GM21367 (cell line): ENCODE data around the gene IGF2R.
"Not testable (repeated sequence)": the region's sequence is repeated elsewhere in the genome, so short reads cannot be mapped to it uniquely, and the experiment has no call there.

Experiments used
- ATAC-seq: cut with Tn5 transposase; IDR thresholded peaks from one replicate; pipeline ENCODE4 v1.9.1; 2021; ENCODE audit not compliant: unreplicated experiment

Gene IGF2R

GRCh38 chr6:159952289-159953005 is 16.4 kb upstream of the IGF2R start:
- no peak for ATAC-seq

- no peak for ATAC-seq
These were observed 15.7 kb upstream of the IGF2R start for GRCh38 chr6:159953091-159953601.

DNA sequence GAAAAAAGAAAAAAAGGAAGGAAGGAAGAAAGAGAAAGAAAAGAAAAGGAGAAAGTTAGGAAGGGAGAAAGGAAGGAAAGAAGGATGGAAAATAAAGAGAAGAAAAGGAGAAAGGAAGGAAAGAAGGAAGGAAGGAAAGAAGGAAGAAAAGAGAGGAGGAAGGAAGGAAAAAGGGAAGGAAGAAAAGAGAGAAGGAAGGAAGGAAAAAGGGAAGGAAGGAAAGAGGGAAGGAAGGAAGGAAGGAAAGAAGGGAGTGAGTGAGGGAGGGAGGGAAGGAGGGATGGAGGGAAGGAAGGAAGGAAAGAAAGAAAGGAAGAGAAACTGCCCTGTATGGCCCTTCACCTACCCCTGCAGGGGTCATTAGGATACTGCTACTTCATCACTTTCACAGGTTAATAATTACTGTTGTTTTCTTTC is 12.9 kb upstream of the IGF2R start:
- ATAC-seq: no peak

DNA sequence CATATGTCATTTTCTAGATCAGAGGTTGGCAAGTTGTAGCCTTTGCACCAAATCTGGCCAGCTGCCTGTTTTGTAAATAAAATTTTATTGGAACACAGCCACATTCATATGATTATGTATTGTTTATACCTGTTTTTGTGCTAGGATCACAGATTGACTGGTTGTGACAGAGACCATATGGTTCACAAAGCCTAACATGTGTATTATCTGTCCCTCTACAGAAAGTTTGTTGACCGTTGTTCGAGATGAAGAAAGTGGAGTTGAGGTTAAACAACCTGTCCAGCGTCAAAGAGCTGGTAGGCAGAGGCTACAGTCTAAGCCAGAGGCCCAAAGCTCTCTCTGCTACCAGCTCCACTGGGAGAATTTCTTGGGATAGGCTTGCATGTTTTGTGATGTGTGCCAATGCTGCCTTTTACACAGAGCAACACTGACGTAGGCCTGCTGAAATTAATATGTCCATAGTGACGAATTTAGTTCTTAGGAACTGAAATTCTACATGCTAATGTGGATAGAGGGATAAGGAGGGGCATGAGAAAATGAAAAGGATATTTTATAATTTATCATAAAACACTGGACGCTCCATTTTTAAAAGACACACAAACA is 11.7 kb upstream of the IGF2R start:
- no peak for ATAC-seq

- ATAC-seq: peak; percentile 71
These were observed 9.5 kb upstream of the IGF2R start for GRCh38 chr6:159959165-159959975.

DNA sequence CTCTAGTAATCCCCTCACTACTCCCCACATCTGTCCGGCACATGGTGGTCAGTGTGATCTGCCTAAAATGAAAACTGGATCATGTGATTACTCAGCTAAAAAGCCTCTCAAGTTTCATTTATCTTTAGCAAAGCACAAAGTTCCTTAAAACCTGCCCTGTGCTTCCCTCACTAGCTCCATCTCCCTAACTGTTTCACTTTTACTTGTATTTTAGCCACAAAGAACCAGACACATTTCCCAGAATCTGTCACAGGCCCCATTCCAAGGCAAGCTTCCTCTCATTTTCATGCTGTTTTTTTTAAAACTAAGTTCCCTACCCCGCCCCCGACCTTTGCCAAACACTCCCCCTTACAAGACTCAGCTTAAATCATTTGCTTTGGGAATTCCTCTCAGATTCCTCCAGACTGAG is 8.9 kb upstream of the IGF2R start:
- ATAC-seq: no peak

GRCh38 chr6:159960485-159960884 is 8.4 kb upstream of the IGF2R start:
- ATAC-seq: no peak

DNA sequence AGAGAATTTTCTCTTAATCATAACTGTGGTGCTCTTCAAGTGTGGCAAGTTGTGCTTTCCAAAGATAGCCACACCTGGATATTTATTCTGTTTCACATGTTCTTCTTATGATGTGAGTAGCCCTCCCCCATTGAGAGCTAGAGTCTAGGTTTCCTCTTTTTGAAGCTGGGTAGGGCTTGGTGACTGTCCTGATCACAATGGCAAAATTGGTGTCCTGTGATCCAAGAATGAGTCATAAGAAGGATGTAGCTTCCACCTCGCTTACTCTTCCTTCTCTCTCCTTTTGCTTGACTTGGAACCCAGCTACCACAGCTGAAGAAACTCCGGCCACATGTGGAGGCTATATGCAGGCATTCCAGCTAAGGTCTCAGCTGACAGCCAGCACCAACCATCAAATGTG is 7.4 kb upstream of the IGF2R start:
- ATAC-seq: no peak

DNA sequence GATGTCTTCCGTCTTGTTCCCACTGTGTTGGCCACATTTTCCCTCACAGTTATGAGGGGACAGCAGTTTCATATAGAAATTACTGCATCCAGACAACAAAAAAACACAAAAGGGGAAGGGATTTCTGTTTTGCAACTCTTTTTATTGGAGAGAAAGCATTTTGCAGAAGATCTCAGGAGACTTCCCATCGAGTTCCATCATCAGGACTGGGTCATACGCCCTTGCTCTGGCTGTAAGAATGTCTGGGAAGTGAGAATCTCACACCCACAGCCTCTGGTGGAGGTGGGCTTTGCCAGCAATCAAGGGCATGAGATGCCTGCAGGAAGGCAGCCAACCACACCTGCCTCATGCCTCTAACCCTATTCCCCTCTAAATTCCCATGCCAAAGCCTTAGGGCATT is 5.8 kb upstream of the IGF2R start:
- no peak for ATAC-seq

DNA sequence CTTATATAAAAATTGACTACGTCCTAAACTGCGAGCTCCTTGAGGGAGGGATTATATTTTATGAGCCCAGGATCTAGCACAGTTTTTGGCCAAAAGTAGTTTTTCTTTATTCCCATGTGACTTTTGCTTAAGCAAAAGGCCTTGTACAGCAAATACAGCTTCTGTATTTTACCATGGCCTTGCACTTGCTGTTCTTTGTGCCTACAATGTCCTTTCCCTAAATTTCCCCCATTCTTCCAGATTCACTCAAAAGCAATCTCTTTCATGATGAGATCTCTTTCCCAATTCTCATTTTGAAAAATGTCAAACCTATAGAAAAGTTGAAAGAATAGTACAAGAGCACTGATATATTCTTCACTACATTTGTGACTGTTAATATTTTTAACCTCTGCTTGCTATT is 4.8 kb upstream of the IGF2R start:
- no peak for ATAC-seq

- no peak for ATAC-seq
These were observed 2.5 kb upstream of the IGF2R start for GRCh38 chr6:159966339-159966738.

GRCh38 chr6:159966981-159967380 is 1.9 kb upstream of the IGF2R start:
- no peak for ATAC-seq

DNA sequence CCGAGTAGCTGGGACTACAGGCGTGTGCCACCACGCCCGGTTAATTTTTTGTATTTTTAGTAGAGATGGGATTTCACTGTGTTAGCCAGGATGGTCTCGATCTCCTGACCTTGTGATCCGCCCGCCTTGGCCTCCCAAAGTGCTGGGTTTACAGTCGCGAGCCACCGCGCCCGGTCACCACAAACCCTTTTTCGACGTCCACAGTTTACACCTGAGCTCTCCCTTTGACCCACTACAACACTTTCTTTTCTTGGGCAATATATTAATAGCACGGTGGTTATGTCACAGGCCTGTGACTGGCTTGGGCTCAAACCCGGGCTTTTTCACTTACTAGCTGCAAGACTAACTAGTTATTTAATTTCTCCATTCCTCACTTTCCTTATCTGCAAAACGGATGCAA is 1.3 kb upstream of the IGF2R start:
- not testable (repeated sequence) for ATAC-seq

GRCh38 chr6:159969204-159969912 is 476 bp downstream of the IGF2R start:
- ATAC-seq: peak; percentile 26

DNA sequence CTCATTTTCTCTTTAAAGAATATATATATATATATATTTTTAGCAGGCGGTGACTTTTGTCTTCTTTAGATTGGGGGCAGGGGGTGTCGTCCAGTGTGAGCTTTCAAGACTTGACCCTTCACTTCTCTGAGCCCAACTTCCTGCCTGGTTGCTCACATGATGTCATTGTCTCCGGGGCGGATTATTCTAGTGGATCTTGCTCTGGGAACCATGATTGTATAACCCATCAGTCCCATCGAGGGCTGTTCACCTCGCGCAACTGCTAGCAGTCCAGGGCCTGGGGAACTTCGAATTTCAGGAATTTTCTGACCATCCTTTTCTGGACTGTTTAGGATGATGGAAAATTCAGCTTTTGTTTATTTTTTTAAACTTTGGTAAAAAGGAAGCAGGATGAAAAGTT is 1.0 kb downstream of the IGF2R start:
- no peak for ATAC-seq

GRCh38 chr6:159970659-159971063 is 1.8 kb downstream of the IGF2R start:
- ATAC-seq: no peak

DNA sequence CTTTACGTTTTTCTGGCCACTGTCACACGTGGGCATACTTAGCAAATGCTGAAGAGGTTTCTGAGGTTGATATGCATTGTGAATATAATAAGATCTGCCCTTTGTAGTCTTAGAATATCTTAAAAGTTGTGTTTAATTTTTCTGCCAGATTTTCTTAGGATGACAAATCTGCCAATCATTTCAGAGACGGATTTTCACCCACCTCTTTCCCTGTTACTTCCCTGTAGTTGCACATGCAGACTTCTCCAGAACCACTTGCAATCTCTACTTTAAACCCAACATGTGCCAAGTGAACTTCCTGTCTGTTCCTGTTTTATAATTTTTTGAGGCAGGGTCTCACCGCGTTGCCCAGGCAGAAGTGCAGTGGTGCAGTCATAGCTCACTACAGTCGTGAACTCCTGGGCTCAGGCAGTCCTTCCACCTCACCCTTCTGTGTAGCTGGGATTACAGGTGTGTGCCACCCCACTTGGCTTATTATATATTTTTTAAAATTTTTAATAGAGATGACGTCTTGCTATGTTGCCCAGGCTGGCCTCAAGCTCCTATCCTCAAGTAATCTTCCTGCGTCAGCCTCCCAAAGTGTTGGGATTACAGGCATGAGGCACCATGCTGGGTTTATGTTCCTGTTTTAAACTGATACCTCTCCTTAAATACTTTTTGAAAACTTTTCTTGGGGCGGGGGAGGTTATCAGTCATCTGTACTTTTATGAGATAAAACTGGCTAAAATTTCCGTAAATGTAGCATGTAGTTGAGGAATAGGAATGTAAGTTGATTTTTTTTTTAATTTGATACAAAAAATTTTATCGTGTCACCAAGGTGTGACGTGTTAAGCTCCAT is 2.7 kb downstream of the IGF2R start:
- no peak for ATAC-seq

DNA sequence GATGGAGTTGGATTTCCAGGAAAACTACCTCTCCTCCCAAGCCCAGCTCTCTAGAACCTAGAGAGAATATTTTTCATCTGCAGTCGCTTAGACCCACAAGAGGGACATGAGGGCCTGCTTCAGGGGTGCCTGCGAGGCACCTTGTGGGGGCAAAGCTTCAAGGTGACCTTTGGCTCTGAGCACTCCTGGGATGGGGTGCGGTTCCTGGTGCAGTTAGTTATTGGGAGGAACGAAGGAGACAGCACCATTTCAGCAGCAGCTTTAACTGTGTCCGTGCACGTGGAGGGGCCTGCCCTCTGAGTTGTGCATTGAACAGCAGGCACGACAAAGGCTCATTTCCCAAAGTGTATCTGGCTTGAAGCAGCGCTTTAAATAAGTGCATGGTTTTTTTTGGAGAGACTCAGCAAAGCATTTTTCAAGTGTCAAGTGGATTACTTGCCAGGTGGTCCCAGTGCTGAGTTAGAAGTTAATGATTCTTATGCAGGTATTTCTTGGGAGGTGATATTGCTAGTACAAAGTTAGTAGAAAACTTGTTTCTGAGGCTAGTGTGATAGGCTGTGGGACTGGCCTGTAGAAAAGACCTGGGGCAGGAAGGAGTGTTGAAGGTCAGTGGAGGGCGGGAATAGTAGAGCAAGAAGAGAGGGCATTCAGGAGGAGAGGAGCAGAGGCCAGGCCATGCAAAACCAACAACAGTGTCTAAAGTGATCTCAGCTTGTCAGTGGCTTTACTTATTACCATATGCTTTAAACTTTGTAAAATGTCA is 3.8 kb downstream of the IGF2R start:
- no peak for ATAC-seq

DNA sequence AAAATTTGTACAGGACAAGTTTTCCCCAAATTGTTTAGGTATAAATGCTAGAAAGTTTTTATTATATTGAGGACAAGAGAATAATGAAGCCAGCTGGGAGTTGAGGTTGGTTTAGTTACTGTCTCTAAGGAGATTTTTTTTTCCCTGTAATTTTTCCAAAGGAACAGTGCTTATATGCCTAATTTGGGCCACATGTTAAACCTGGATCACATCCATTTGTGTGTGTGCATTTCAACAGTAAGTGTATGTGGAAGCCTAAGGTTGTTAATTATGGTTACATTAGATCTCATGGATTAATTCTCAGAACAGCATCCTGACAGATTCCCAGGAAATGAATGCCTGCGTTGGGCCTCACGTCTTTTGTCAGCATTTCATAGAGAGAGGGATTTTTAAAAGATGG is 4.5 kb downstream of the IGF2R start:
- ATAC-seq: no peak

DNA sequence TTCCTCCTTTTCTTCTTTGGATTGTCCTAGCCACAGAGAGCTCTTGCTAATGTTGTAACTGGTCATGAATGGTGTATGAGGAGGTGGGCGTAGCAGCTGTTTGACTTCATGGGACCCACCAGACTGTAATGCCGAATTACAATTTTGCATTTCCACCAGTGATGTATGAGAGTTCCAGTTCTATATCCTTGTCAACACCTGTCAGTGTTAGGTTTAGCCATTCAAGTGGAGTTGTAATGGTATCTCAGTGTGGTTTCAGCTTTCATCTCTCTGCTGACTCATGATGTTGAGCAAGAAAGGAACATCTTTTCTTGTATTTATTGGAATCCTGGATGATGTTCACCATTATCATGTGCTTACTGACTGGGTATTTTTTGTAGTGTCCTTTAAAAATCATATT is 5.1 kb downstream of the IGF2R start:
- ATAC-seq: peak; percentile 40
